Stimulated activated CD4-positive, alpha-beta T cell treated with anti-CD3 and anti-CD28 coated beads, TNF-alpha, amount 100 ng/mL, for 1 hour (primary cell): ENCODE data around the gene PTGER1.

Experiments
- DNase-seq, 3 donors: peaks; one replicate each; pipeline ENCODE4 v3.0.0-alpha.2; 2020; ENCODE audit warnings: low read depth in 3 of 3, low spot score in 1 of 3

The PTGER1 gene

GRCh38 chr19:14503285-14503684, 28.1 kb upstream of the PTGER1 start:
- no peak for DNase-seq

GRCh38 chr19:14502334-14503092, 27.4 kb upstream of the PTGER1 start:
- no peak for DNase-seq

GRCh38 chr19:14497228-14497921, 22.2 kb upstream of the PTGER1 start:
- no peak for DNase-seq

GRCh38 chr19:14496834-14497227, 21.7 kb upstream of the PTGER1 start:
- no peak for DNase-seq

- DNase-seq, result peak; percentile 50 to 78 (median 67)
These were observed 21.1 kb upstream of the PTGER1 start, which contains the start of gene GIPC1 for GRCh38 chr19:14496029-14496833. GIPC1 (minus strand) TSS chr19:14496127; CDS start chr19:14482976, 13,151 bp downstream.

- no peak for DNase-seq
These were observed 20.5 kb upstream of the PTGER1 start for GRCh38 chr19:14495672-14496028.

GRCh38 chr19:14494910-14495671, 19.9 kb upstream of the PTGER1 start:
- no peak for DNase-seq

- DNase-seq, result no peak
These were observed 19.3 kb upstream of the PTGER1 start for GRCh38 chr19:14494411-14494810.

GRCh38 chr19:14492756-14493337, 17.7 kb upstream of the PTGER1 start:
- DNase-seq, result no peak

- DNase-seq, result no peak
These were observed 12.4 kb upstream of the PTGER1 start for GRCh38 chr19:14487370-14488125.

- DNase-seq, result no peak
These were observed 7.2 kb upstream of the PTGER1 start for GRCh38 chr19:14482172-14482941.

- DNase-seq, result no peak
These were observed 5.5 kb upstream of the PTGER1 start for GRCh38 chr19:14480700-14481079.

GRCh38 chr19:14479975-14480699, 5.0 kb upstream of the PTGER1 start:
- peak in 2 of 3 donors; percentile 48 to 63 for DNase-seq

GRCh38 chr19:14479309-14479974, 4.3 kb upstream of the PTGER1 start:
- DNase-seq, result no peak

- no peak for DNase-seq
These were observed 3.0 kb upstream of the PTGER1 start for GRCh38 chr19:14478113-14478545.

- no peak for DNase-seq
These were observed 2.4 kb upstream of the PTGER1 start for GRCh38 chr19:14477418-14478112.

GRCh38 chr19:14476673-14477401, 1.7 kb upstream of the PTGER1 start:
- DNase-seq, result no peak
